Brain microvascular endothelial cell (primary cell): ENCODE measurements around the gene C1orf198.

Experiments used
- DNase-seq: peaks from one replicate; pipeline ENCODE4 v3.0.0-alpha.2; 2020
- H3K27ac ChIP-seq: fragments of 250-450 bp; sonication (Bioruptor Pico); 2 replicates; pipeline ENCODE4 v1.5.1; 2020; ENCODE audit warnings: mild to moderate bottlenecking, moderate library complexity
- H3K27me3 ChIP-seq: fragments of 250-450 bp; sonication (Bioruptor Pico); replicated peaks from 2 replicates; pipeline ENCODE4 v1.5.1; 2020; ENCODE audit warnings: mild to moderate bottlenecking
- H3K36me3 ChIP-seq: fragments of 250-450 bp; sonication (Bioruptor Pico); replicated peaks from 2 replicates; pipeline ENCODE4 v1.5.1; 2020; ENCODE audit warnings: mild to moderate bottlenecking
- H3K4me3 ChIP-seq: 2 replicates; pipeline ENCODE4 v1.5.1; 2011; ENCODE audit warnings: low read depth, mild to moderate bottlenecking, control low read depth, low read length, moderate library complexity
- CTCF ChIP-seq: IDR thresholded peaks from 2 replicates; pipeline ENCODE4 v1.5.1; 2011; ENCODE audit warnings: low read depth, mild to moderate bottlenecking, moderate library complexity, low read length, control low read depth, inconsistent platforms; ENCODE audit errors: missing control alignments
- in situ Hi-C: cut with HindIII; loops from 2 replicates; pipeline ENCODE4 v1.10.0; 2017; ENCODE audit warnings: low sequenced_read_pairs, low pct_ligation_motif_present

C1orf198 gene

GRCh38 chr1:230867903-230868735, at the start of gene C1orf198:
C1orf198 (minus strand) TSS chr1:230868521; CDS start chr1:230868512, 9 bp downstream.
- peak within 1 kb of the TSS; percentile 76 for H3K4me3 ChIP-seq
- TF ChIP-seq CTCF = no peak
- no peak for DNase-seq
- in situ Hi-C loops = no loop called here
- no peaks in the 10 kb centered on the region for H3K27me3 ChIP-seq
- peak within 1 kb of the TSS; percentile 87 for H3K27ac ChIP-seq
- H3K36me3 ChIP-seq = peaks cover 2% of the 10 kb centered on the region

GRCh38 chr1:230917284-230918135, 49.2 kb upstream of the C1orf198 start:
- TF ChIP-seq CTCF = peak; percentile 75
- DNase-seq = peak; percentile 75
- peaks cover 2% of the 10 kb centered on the region for H3K36me3 ChIP-seq
- no peak overlapping the region for H3K27ac ChIP-seq
- H3K4me3 ChIP-seq = no peak overlapping the region
- H3K27me3 ChIP-seq = no peaks in the 10 kb centered on the region
- in situ Hi-C loops = no loop called here

- in situ Hi-C loops = no loop called here
- Histone ChIP-seq H3K27ac (no peak overlapping the region), H3K27me3 (no peaks in the 10 kb centered on the region), H3K36me3 (peaks cover 2% of the 10 kb centered on the region), H3K4me3 (no peak overlapping the region)
- no peak for DNase-seq
- no peak for TF ChIP-seq CTCF
Measured at GRCh38 chr1:230916587-230917283, 48.4 kb upstream of the C1orf198 start.

GRCh38 chr1:230915078-230915477, 46.8 kb upstream of the C1orf198 start:
- Histone ChIP-seq H3K27ac (no peak overlapping the region), H3K4me3 (no peak overlapping the region), H3K27me3 (no peaks in the 10 kb centered on the region), H3K36me3 (peaks cover 2% of the 10 kb centered on the region)
- TF ChIP-seq CTCF = no peak
- in situ Hi-C loops = no loop called here
- DNase-seq = no peak

- no peak for TF ChIP-seq CTCF
- H3K36me3 ChIP-seq = no peaks in the 10 kb centered on the region
- no peak for DNase-seq
- no peak overlapping the region for H3K27ac ChIP-seq
- in situ Hi-C loops = no loop called here
- no peak overlapping the region for H3K4me3 ChIP-seq
- H3K27me3 ChIP-seq = no peaks in the 10 kb centered on the region
Measured at GRCh38 chr1:230913496-230913895, 45.2 kb upstream of the C1orf198 start.
